GM19372 (cell line): ENCODE results near the gene TMEM266.

Source experiments
- ATAC-seq: cut with Tn5 transposase; IDR thresholded peaks from one replicate; pipeline ENCODE4 v1.9.1; 2021; ENCODE audit warnings: mild to moderate bottlenecking, low read depth, moderate library complexity; ENCODE audit not compliant: unreplicated experiment

Gene TMEM266

GRCh38 chr15:76065793-76066192 lies 6.0 kb downstream of the TMEM266 start:
- no peak for ATAC-seq

- no peak for ATAC-seq
Measured at GRCh38 chr15:76070192-76070591, 10.4 kb downstream of the TMEM266 start.

GRCh38 chr15:76070921-76071635 lies 11.3 kb downstream of the TMEM266 start:
- ATAC-seq: no peak

GRCh38 chr15:76071806-76072205 lies 12.0 kb downstream of the TMEM266 start:
- no peak for ATAC-seq

GRCh38 chr15:76073554-76073953 lies 13.8 kb downstream of the TMEM266 start:
- no peak for ATAC-seq

GRCh38 chr15:76075046-76075445 lies 15.3 kb downstream of the TMEM266 start:
- ATAC-seq: no peak

- ATAC-seq: no peak
Measured at GRCh38 chr15:76078285-76078877, 18.6 kb downstream of the TMEM266 start.

- no peak for ATAC-seq
Measured at GRCh38 chr15:76084256-76084655, 24.5 kb downstream of the TMEM266 start.

GRCh38 chr15:76098685-76099084 lies 38.9 kb downstream of the TMEM266 start:
- no peak for ATAC-seq

- no peak for ATAC-seq
Measured at GRCh38 chr15:76099388-76099787, 39.6 kb downstream of the TMEM266 start.

- ATAC-seq: no peak
Measured at GRCh38 chr15:76100361-76100760, 40.6 kb downstream of the TMEM266 start.

GRCh38 chr15:76101655-76102054 lies 41.9 kb downstream of the TMEM266 start:
- no peak for ATAC-seq

- no peak for ATAC-seq
Measured at GRCh38 chr15:76105391-76105790, 45.6 kb downstream of the TMEM266 start.

GRCh38 chr15:76105911-76106310 lies 46.1 kb downstream of the TMEM266 start:
- ATAC-seq: no peak

GRCh38 chr15:76107169-76107568 lies 47.4 kb downstream of the TMEM266 start:
- ATAC-seq: no peak

- ATAC-seq: no peak
Measured at GRCh38 chr15:76108021-76108723, 48.4 kb downstream of the TMEM266 start.

- no peak for ATAC-seq
Measured at GRCh38 chr15:76109046-76109445, 49.3 kb downstream of the TMEM266 start.

- no peak for ATAC-seq
Measured at GRCh38 chr15:76114561-76114960, 54.8 kb downstream of the TMEM266 start.

GRCh38 chr15:76116138-76116885 lies 56.5 kb downstream of the TMEM266 start:
- ATAC-seq: no peak

GRCh38 chr15:76117181-76117580 lies 57.4 kb downstream of the TMEM266 start:
- no peak for ATAC-seq

- no peak for ATAC-seq
Measured at GRCh38 chr15:76118767-76119166, 59.0 kb downstream of the TMEM266 start.
